NCI-H2171 treated with DMSO at 0.1 percent for 48 hours (cell line): ENCODE data around the gene ZFYVE21.

ENCODE experiments used
- DNase-seq: peaks from one replicate; lab custom pipeline; 2025; lab: John Stamatoyannopoulos, UW

Gene ZFYVE21

DNA sequence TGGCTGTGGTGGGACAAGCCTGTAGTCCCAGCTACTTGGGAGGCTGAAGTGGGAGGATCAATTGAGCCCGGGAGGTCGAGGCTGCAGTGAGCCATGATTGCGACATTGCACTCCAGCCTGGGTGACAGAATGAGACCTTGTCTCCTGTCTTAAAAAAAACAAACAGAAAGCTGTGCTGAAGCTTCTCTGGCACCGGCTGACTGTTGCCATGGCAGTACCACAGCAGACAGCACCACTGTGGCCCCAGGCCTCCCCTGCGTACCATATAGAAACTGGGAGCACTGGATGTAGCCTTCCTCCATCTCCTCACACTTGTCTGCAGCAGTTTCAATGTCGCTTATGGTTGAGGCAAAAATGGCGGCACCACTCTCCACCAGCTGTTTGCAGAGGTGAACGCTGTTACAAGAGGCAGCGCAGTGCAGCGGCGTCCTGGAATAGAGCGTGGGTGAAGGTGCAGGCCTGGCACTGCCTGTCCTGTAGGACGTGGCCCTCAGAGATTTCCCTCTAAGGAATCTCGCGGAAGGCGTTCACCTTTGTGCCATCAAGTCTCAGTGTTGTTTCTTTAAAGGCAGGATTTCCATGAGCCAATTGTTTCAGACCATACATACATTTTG is 21.9 kb downstream of the ZFYVE21 start:
- no peak for DNase-seq

DNA sequence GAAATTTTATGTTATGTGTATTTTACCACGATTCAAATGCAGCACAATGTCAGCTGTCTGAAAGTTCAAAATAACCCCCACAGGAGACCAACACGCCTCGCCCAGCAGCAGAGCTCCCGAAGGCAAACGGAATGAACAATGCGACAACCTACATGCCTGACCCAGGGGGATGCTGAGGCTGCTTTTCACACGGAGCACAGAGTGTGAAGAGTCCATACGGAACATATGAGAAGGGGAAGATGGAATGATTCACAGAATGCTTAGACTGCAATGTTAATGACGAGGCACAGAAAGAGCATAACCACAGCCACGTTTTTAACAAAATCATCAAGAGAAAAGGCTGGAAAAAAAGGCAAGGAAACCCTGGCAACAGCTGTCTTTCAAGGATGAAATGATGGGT is 22.6 kb downstream of the ZFYVE21 start:
- no peak for DNase-seq

DNA sequence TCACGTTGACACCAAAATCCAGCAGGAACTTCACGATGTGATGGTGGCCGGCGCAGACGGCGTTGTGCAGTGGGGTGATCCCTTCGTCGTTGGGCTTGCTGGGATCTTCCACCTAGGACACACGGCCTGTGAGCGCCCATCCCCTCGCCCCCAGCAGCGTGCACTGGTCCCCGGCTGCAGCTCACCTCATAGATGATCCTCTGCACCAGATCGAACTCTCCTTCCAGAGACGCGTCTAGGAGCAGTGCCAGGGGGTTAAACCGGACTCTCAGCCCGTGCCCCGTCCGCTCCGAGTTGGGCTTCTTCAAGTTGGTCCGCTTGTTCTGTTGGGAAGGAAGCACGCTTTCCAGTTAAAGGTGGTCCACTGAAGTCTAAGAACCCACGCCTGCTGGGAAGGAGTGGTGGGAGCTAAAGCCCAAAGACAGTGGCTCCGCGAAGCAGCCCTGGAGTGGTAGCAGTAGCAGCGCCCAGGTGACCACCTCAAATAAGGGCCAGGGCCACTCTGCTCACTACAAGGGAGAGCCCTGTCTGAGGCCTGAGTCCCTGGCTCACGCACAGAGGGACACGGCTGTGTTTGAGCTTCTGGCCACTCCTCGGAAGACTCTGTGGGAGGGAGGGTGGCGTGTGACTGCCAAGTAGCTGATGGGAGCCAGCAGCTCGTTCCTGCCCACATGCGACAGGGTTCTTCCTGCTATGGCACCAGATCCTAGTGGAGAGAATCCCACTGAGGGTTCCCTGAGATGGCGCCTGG is 23.3 kb downstream of the ZFYVE21 start:
- no peak for DNase-seq

DNA sequence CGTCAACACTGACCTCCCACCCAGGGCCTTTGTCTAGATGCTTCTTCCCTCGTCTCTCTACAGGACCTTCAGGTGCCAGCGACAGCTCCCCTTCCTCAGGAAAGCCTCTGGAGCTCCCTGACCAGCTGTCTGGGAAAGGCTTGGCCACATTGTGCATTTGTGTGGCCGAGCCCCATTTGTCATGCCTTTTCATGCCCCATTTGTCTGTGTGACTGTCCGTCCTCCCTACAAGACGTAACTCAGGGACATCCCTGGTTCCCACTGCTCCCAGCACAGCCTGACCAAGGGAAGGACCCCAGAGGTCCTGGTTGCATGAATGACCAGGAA is 23.8 kb downstream of the ZFYVE21 start:
- no peak for DNase-seq

DNA sequence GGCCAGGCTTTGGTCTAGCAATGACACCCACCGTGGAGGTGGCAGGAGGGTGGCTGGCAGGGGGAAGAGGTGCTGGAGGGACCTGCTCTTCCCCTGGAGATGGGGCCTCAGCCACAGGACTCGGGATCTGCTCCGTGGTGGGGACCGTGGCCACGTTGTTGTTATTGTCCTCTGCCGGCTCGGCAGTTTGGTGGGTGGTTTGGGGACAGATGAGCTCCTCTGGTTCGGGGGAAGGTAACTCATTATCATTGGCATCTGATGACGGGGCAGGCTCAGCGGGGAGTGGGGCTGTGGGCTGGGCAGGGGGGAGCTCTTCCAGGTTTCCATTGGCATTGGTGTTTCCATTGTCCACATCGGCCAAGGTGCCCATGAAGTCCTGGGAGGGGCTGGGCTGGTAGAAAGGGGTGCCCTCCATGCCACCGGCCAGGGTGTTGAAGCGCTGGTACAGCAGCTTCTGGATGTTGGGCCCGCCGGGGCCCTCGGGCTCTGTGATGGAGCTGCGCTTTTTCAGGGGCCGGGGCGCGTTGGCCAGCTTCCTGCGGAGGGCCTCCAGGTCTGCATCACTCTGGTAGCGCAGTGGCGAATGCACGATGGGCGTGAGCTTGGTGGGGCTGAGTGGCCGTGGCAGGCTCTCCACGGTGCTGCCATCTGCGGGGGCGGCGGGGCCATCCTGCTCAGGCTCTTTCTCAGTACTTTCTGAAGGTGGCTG is 24.3 kb downstream of the ZFYVE21 start:
- DNase-seq: no peak

DNA sequence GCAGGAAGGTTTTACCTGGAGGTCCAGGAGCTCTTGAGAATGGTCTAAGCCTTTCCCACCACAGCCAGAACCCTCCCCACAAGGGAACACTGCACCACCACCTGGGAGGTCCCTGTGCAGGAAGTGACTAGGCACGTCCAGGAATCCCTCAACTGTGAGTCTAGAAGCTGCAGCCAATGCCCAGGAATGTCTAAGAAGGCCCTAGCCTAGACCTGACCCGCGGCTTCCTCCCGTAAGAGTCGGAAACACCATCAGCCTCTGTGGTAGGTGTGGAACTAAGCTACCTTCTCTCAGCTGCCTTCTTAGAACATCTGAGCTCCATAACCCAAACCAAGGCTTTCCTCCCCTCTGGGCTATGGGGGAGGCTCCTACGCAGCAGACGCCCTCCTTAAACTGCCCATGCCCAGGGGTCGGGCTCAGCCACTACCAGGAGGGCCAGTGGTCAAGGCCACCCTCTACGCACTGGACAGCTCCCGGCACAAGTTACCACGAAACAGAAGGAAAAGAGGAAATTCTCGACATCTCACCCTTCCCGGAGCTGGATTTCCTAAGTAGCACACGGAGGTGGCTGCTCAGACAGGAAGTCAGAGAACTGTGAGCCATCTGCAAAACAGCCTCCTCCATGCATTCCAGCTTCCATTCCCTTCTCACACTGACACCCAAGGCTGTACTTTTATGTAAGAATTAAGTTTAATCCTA is 25.5 kb downstream of the ZFYVE21 start:
- DNase-seq: no peak

DNA sequence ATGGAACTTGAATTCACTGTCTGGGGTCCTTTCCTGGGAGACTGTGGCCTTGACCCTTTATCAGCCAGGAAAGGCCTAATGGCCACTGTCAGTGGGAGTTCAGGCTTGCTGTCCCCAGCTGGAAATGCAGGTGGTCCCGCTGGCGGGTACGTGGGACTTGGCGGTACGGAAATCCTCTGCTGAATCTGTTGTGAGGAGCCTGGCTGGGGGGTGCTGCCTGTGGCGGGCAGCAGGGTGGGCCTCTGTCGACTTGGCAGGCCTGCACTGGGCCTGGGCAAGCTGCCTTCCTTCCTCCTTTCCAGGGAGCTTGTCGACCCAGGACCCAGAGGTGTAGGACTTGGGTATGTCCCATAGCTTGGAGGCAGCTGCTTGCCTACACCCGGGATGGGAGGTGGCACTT is 26.3 kb downstream of the ZFYVE21 start:
- no peak for DNase-seq

DNA sequence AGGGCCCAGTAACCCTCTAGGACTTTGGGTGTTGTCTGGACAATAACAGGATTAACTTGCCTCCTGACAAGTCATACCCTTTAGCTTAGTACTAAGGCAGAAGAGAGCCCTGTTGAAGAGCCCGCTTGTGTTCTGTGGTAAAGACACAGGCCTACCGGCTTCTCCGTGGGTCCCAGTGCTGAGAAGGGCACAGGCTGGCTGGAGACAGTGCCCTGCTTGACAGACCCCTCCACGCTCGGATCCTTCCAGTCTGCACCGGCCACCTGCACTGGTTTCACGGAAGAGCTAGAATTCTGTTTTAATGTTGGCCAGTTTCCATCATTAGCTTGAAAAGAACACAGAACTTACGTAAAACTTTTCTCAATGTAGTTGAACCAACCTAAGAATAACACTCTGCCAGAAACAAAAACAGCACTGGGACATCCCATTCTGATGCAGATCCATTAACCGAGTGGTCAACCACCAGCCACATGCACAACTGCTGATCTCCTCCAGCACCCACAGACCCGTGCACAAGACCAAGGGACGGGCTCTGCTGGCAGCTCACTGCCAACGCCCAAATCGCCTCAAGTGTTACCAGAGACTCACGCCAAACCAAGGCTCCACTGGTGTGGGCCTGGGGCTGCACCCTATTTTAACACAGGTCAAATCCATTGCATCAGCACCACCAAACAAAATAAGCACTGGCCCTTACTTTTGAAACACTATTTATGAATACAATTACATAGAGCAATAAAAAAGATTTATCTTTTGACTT is 27.1 kb downstream of the ZFYVE21 start:
- no peak for DNase-seq

DNA sequence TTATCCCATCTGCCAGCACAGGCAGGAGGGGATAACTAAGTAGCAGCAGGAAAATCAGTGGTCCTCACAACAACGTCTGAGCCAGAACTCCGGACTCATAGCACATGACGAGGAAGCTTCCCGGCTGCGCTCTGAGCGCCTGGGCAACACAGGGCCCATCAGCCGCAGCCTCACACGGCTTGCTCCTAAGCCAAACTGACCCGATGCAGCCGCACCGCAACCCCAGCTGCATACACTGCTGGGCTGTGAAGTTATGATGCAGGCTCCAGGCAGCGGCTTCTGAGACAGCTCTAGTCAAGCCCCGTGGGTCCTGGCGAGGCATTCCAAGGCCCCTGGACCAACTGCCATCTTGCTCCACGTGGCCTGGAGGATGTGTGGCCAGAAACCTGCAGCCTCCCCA is 28.1 kb downstream of the ZFYVE21 start:
- no peak for DNase-seq

DNA sequence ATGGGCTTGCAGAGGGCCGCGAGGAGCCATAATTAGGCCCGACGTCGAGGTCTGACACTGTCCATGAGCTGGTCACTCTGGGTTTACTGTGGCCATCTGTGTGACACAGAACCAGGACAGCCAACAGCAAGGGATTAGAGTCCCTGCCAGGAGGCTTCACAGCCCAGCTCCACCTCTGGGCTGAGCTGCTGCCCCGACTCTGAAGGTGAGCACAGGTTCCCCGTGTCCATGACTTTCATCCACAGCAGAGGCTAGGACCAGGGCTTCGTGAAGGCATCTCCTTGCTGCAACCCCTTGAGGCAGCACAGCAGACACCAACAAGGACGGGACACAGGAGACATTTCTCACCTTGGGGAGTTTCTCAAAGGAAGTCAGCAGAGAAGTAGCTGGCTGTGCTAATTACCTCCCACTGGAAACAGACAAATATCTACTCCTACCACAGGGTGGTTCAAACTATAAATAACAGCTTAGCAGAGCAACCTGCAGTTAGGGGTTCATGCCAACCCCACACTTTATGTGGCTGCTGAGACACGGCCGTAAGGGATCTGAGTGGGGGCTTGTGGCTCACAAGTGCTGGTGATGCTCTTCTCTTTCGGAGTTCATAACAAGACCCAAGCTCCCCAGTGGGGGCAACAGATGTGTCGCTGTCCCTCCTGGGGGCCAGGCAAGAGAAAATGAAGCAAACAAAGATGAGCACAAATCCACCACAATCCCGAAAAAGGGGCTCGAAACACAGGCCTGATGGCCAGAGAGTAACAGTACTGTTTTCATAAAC is 29.2 kb downstream of the ZFYVE21 start:
- no peak for DNase-seq

DNA sequence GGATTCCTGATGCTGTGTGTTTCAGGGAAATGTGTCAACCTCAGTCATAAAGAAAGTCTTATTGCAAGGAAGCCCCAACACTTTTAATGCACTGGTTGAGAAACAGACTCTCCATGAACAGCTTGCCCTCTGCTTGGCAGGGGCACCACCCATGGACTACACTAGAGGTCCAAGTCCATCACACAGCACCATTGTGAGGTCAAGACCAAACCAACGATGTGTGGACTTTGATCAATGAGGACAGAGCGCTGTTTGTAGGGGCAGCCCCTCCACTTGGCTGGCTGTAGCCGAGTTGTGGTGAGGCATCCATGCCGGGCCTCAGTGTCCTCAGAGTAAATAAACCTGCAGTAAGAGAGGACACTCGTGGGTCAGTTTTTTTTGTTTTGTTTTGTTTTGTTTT is 29.8 kb downstream of the ZFYVE21 start:
- no peak for DNase-seq

DNA sequence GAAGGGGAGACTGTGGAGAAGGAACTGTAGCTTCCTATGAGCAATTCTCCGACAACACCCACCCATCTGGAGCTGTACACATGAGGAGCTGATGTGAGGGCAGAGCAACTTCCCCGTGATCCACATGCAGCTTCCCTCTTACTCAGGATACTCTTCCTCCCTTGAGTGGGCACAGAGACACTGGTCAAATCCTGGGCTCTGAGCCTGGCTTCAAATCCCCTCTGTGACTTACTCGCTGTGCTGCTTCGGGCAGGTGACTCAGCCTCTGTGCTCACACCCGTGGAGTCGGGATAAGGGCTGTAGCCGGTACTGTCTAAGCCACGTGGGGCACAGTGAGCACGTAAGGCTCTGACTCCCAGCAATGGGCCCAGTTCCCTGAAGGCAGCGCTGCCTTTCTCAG is 31.1 kb downstream of the ZFYVE21 start:
- DNase-seq: no peak

DNA sequence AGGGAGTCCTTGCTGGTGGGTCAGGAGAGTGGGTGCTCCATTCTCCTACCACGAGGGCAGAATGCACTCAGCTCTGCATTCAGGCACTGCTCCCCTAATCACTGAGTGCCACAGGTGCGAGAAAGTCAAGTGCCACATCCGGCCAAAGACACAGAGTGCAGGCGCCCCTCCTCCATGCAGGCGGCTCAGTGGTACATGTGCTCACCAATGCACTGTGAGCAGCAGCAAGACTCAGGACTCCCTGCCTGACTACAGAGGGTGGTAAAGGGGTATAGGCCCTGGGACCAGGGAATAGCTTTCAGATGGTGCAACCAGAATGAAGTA is 32.9 kb downstream of the ZFYVE21 start:
- no peak for DNase-seq

DNA sequence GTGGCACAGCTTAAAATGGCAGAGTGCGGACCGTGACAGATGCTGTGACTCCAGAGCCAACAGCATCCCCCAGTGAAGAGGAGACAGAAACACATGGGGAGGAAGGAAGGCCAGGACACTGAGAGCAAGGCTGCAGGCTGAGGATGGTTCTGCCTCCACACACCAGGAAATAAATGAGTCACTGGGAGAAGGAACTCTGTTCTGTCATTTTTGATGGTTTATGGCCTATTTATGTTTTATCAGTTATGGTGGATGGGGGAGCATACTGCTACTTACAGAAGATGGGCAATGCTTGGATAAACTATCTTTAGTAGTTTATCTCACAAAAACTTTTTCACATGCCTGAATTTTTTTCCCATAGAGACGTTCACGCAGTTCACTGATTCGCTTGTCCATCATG is 33.8 kb downstream of the ZFYVE21 start:
- no peak for DNase-seq

DNA sequence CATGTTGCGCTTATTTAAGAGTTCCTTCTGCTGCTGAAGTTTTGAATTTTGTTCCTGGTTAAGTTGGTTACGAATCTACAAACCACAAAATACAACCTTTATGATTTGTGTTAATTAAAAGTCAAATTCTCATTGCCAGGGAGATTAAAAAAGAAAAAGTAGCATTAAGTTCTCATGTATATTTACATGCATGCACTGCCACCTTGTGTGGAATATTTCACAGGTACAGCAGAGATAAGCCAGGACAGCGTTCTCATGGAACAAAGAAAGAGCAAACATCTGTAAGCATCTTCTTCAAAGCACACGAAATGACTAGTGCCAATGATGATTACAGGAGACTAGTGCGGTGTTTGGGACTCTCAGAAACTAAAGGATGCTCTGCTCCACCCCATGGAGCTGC is 34.2 kb downstream of the ZFYVE21 start:
- DNase-seq: no peak

DNA sequence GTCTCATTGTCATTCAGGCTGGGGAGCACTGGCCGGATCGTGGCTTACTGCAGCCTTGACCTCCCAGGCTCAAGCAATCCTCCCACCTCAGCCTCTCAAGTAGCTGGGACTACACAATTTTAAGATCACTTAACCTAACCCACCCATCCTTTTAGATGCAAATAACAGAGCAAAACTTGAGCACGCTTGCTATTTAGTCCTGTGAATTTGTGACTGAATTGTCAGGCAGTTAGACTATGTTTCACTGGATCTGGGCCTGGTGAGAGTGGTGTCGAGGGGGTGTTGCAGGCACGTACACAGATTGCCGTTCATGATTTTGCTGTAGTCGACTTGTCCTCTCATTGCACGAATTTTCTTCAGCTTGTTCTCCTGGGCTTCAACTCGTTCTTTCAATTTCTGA is 38.2 kb downstream of the ZFYVE21 start:
- DNase-seq: no peak

DNA sequence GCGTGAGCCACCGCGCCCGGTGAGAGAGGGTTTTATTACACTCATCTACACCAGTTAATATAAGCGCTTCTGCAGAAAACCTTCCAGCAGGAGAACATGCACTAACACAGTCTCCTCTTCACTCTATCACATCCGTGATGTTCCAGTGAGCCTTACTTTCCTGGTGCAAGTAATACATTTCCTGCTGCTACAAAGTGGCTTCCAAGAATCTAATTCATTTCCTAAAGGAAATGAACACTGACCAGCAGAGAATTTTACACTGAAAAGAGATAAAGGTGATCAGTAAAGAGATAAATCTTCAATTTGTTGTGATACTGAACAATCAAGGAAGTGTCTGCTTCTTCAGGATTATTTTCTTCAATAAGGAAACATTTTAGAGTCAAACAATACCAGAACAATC is 39.5 kb downstream of the ZFYVE21 start:
- no peak for DNase-seq

DNA sequence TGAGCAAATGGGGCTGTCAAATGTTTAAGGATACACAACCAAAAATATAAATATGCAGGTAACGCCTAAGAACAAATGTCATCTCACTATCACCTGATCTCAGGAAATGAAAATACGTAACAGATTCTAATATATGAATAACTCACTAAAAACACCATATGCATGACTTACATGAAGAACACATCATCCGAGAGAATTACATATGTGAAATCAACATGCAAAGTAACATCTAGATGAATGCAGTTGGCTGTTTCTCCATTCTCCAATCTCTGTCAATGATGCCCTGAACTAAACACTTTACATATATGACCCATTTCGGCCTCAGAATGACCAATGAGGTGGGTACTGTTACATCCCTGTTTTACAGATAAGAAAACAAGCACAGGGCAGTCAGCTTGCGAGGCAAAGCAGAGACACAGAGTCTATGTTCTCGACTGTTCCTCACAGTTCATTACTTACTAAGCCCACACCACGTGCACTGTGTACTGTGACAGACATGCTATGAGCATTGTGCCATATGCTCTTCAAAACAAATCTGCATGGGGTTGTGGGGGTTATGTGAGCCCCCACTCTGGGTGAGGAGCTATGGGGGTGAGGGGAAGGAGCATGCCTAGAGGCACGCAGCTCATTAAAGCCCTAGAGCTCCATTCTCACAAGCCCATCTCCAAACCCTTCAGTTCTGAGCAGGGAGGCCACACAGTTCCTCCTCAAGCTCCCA is 42.6 kb downstream of the ZFYVE21 start:
- no peak for DNase-seq

DNA sequence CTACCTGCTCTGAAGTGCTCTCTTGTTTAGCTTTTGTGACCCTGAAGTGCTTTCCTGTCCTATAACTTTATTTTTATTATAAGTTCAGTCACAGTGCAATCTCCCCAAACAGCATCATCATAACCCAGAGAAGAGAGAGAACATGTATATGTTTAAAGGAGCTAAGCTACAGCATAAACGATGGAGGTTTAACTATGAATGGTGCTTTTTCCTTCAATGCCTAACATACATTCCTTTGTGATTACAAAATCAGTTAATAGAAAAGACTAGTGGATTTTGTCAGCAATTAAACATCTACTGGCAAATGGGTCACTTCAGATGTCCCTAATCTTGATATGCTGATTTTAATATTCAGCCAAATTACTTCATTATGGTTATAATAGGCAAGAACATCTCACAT is 46.4 kb downstream of the ZFYVE21 start:
- DNase-seq: no peak

DNA sequence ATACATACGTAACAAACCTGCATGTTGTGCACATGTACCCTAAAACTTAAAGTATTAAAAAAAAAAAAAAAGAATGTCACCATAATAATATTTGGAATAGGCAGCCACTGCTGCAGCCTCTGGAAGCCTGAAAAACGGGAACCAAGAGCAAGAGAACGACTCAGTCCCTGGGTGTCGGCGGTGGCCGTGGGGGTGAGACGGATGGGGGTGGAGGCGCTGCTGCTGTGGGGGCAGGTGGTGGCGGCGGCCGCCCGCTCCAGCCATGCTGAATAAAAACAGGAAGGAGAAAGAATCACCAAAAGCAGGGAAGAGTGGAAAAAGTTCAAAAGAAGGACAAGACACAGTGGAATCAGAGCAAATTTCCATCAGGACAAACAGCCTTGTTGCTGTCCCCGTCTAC is 46.9 kb downstream of the ZFYVE21 start:
- DNase-seq: no peak
